Suprapubic skin (tissue), 4 donors: ENCODE measurements around the gene RTL1. TPM values are rescaled to one million over a fixed set of nuclear protein-coding genes. Genes with fewer than 3 reads are reported as not detected.

Experiments used
- DNase-seq, 2 donors: peaks; one replicate each; pipeline ENCODE4 v3.0.0-alpha.2; 2019; ENCODE audit warnings: low spot score in 2 of 2
- H3K27ac ChIP-seq: fragments of 200-600 bp; sonication (generic); one replicate; pipeline ENCODE4 v1.5.1; 2019
- H3K27me3 ChIP-seq: fragments of 200-600 bp; sonication (generic); one replicate; pipeline ENCODE4 v1.5.1; 2019
- H3K36me3 ChIP-seq: fragments of 200-600 bp; sonication (generic); one replicate; pipeline ENCODE4 v1.5.1; 2019
- H3K4me1 ChIP-seq: fragments of 200-600 bp; sonication (generic); one replicate; pipeline ENCODE4 v1.5.1; 2019
- H3K4me3 ChIP-seq: fragments of 200-600 bp; sonication (generic); one replicate; pipeline ENCODE4 v1.5.1; 2019; ENCODE audit warnings: mild to moderate bottlenecking
- H3K9me3 ChIP-seq: fragments of 200-600 bp; sonication (generic); one replicate; pipeline ENCODE4 v1.5.1; 2019
- CTCF ChIP-seq, 2 donors: fragments of 200-600 bp in 1 of 2; fragments of 450-650 bp in 1 of 2; sonication (generic) in 1 of 2; IDR thresholded peaks; one replicate each; pipeline ENCODE4 v1.5.1; 2016 to 2019; ENCODE audit warnings: antibody characterized with exemption in 2 of 2, mild to moderate bottlenecking in 1 of 2, moderate library complexity in 1 of 2
- EP300 ChIP-seq: sonication (generic); formaldehyde crosslinking; IDR thresholded peaks from one replicate; pipeline ENCODE4 v1.6.1; 2017; ENCODE audit warnings: antibody characterized with exemption
- POLR2A ChIP-seq, 2 donors: fragments of 450-650 bp; IDR thresholded peaks; one replicate each; pipeline ENCODE4 v1.6.1; 2017; ENCODE audit warnings: antibody characterized with exemption in 2 of 2, mild to moderate bottlenecking in 2 of 2, moderate library complexity in 2 of 2
- POLR2AphosphoS5 ChIP-seq, 3 donors: sonication (generic); formaldehyde crosslinking; IDR thresholded peaks; one replicate each; pipeline ENCODE4 v1.6.1; 2017; ENCODE audit warnings: antibody characterized with exemption in 3 of 3
- WGBS: methylation state at CpG from one replicate; pipeline ENCODE4 v1.1.5; 2018; 5-methylcytosine and 5-hydroxymethylcytosine counted together
- total RNA-seq, 4 donors: library from RNA; depleted of rRNA; stranded (reverse); fragments of >200 nt; gene quantifications; one replicate each; pipeline ENCODE4 v1.1.0, GENCODE V29; 2016

The RTL1 gene
- total RNA-seq, 4 donors from 2014 or later: not detected

- H3K27ac ChIP-seq: no peak overlapping the region
- peaks cover 7% of the 10 kb centered on the region for H3K27me3 ChIP-seq
- no peak overlapping the region for H3K4me3 ChIP-seq
- H3K36me3 ChIP-seq: no peaks in the 10 kb centered on the region
- peak in 1 of 2 donors; percentile 45 for DNase-seq
- no peak for TF ChIP-seq POLR2AphosphoS5 (IDR thresholded peaks at IDR 0.05)
- no peak for TF ChIP-seq EP300
- TF ChIP-seq POLR2A (IDR thresholded peaks at IDR 0.05): no peak
- no peak for TF ChIP-seq CTCF (IDR thresholded peaks at IDR 0.05)
- H3K9me3 ChIP-seq: no peaks in the 10 kb centered on the region
- WGBS: 88% methylated on average over 4 of the region's 4 CpGs
- no peaks in the 10 kb centered on the region for H3K4me1 ChIP-seq
Measured at GRCh38 chr14:100874051-100874410, 29.5 kb downstream of the RTL1 start.

- peak; percentile 29 to 64 for DNase-seq
- Histone ChIP-seq H3K4me1 (no peaks in the 10 kb centered on the region), H3K27ac (no peak overlapping the region), H3K4me3 (no peak overlapping the region), H3K9me3 (no peaks in the 10 kb centered on the region), H3K36me3 (no peaks in the 10 kb centered on the region), H3K27me3 (peaks cover 5% of the 10 kb centered on the region)
- 57% methylated on average over 3 of the region's 3 CpGs for WGBS
- TF ChIP-seq CTCF (IDR thresholded peaks at IDR 0.05): no peak
- no peak for TF ChIP-seq EP300
- no peak for TF ChIP-seq POLR2AphosphoS5 (IDR thresholded peaks at IDR 0.05)
- no peak for TF ChIP-seq POLR2A (IDR thresholded peaks at IDR 0.05)
Measured at GRCh38 chr14:100873096-100873482, 30.4 kb downstream of the RTL1 start.

GRCh38 chr14:100872259-100873095 is 31.0 kb downstream of the RTL1 start:
- no peak for TF ChIP-seq POLR2A (IDR thresholded peaks at IDR 0.05)
- TF ChIP-seq CTCF (IDR thresholded peaks at IDR 0.05): no peak
- TF ChIP-seq POLR2AphosphoS5 (IDR thresholded peaks at IDR 0.05): no peak
- TF ChIP-seq EP300: no peak
- peaks cover 3% of the 10 kb centered on the region for H3K27me3 ChIP-seq
- no peaks in the 10 kb centered on the region for H3K36me3 ChIP-seq
- no peak overlapping the region for H3K4me3 ChIP-seq
- H3K27ac ChIP-seq: no peak overlapping the region
- no peaks in the 10 kb centered on the region for H3K9me3 ChIP-seq
- 75% methylated on average over 15 of the region's 15 CpGs for WGBS
- peak; percentile 28 to 53 for DNase-seq
- no peaks in the 10 kb centered on the region for H3K4me1 ChIP-seq

GRCh38 chr14:100871234-100872186 is 32.0 kb downstream of the RTL1 start:
- Histone ChIP-seq H3K9me3 (no peaks in the 10 kb centered on the region), H3K4me1 (no peaks in the 10 kb centered on the region), H3K36me3 (no peaks in the 10 kb centered on the region), H3K4me3 (no peak overlapping the region), H3K27ac (no peak overlapping the region), H3K27me3 (peaks cover 3% of the 10 kb centered on the region)
- WGBS: 72% methylated on average over 16 of the region's 16 CpGs
- TF ChIP-seq POLR2A (IDR thresholded peaks at IDR 0.05): no peak
- TF ChIP-seq POLR2AphosphoS5 (IDR thresholded peaks at IDR 0.05): no peak
- no peak for TF ChIP-seq EP300
- TF ChIP-seq CTCF (IDR thresholded peaks at IDR 0.05): no peak
- peak; percentile 38 to 44 for DNase-seq
